GM18870 (cell line): Measurements from ENCODE around the gene SLC14A1.

Experiments
- ATAC-seq: cut with Tn5 transposase; IDR thresholded peaks from one replicate; pipeline ENCODE4 v1.9.1; 2021; ENCODE audit warnings: moderate library complexity; ENCODE audit not compliant: unreplicated experiment

Gene SLC14A1

GRCh38 chr18:45722899-45723298 lies 1.1 kb upstream of the SLC14A1 start:
- ATAC-seq = peak; percentile 70

GRCh38 chr18:45724601-45725000 lies 620 bp downstream of the SLC14A1 start:
- no peak for ATAC-seq

GRCh38 chr18:45725336-45725735 lies 1.4 kb downstream of the SLC14A1 start:
- ATAC-seq = no peak

GRCh38 chr18:45726603-45727002 lies 2.6 kb downstream of the SLC14A1 start:
- ATAC-seq = no peak

GRCh38 chr18:45727068-45727467 lies 3.1 kb downstream of the SLC14A1 start:
- no peak for ATAC-seq

- ATAC-seq = no peak
Measured at GRCh38 chr18:45728336-45729010, 4.5 kb downstream of the SLC14A1 start.

GRCh38 chr18:45730832-45731575 lies 7.0 kb downstream of the SLC14A1 start:
- ATAC-seq = no peak

- ATAC-seq = no peak
Measured at GRCh38 chr18:45731716-45732115, 7.7 kb downstream of the SLC14A1 start.

GRCh38 chr18:45733535-45733934 lies 9.6 kb downstream of the SLC14A1 start:
- no peak for ATAC-seq

GRCh38 chr18:45734505-45734904 lies 10.5 kb downstream of the SLC14A1 start:
- ATAC-seq = no peak

GRCh38 chr18:45734944-45735343 lies 11.0 kb downstream of the SLC14A1 start:
- no peak for ATAC-seq

- ATAC-seq = no peak
Measured at GRCh38 chr18:45738660-45739059, 14.7 kb downstream of the SLC14A1 start.

- ATAC-seq = no peak
Measured at GRCh38 chr18:45739268-45739667, 15.3 kb downstream of the SLC14A1 start.

GRCh38 chr18:45739848-45740247 lies 15.9 kb downstream of the SLC14A1 start:
- ATAC-seq = no peak

GRCh38 chr18:45741056-45741455 lies 17.1 kb downstream of the SLC14A1 start:
- ATAC-seq = no peak

- no peak for ATAC-seq
Measured at GRCh38 chr18:45745817-45746461, 22.0 kb downstream of the SLC14A1 start.

GRCh38 chr18:45748501-45748900 lies 24.5 kb downstream of the SLC14A1 start:
- ATAC-seq = no peak

GRCh38 chr18:45749918-45750689 lies 26.1 kb downstream of the SLC14A1 start:
- no peak for ATAC-seq

GRCh38 chr18:45751766-45752165 lies 27.8 kb downstream of the SLC14A1 start:
- ATAC-seq = no peak

GRCh38 chr18:45752681-45753080 lies 28.7 kb downstream of the SLC14A1 start:
- ATAC-seq = no peak

- ATAC-seq = no peak
Measured at GRCh38 chr18:45753286-45753685, 29.3 kb downstream of the SLC14A1 start.
